ENCODE measurements around the gene MYBPC2.
"Not testable (repeated sequence)": the region's sequence is repeated elsewhere in the genome, so short reads cannot be mapped to it uniquely, and the experiment has no call there.

MYBPC2 gene

GRCh38 chr19:50457300-50457699 lies 24.6 kb downstream of the MYBPC2 start:
- in situ Hi-C loops (cut with HindIII; ENCODE audit: low sequenced_read_pairs): no loop called here

GRCh38 chr19:50458396-50459066 lies 25.8 kb downstream of the MYBPC2 start:
- in situ Hi-C loops (cut with HindIII; ENCODE audit: low sequenced_read_pairs): no loop called here

- in situ Hi-C loops (cut with HindIII; ENCODE audit: low sequenced_read_pairs): no loop called here
Observed at GRCh38 chr19:50459067-50459456, 26.4 kb downstream of the MYBPC2 start.

GRCh38 chr19:50459638-50460037 lies 26.9 kb downstream of the MYBPC2 start:
- in situ Hi-C loops (cut with HindIII; ENCODE audit: low sequenced_read_pairs): no loop called here

GRCh38 chr19:50460161-50460765 lies 27.6 kb downstream of the MYBPC2 start:
- in situ Hi-C loops (cut with HindIII; ENCODE audit: low sequenced_read_pairs): no loop called here

GRCh38 chr19:50461066-50461875 lies 28.6 kb downstream of the MYBPC2 start:
- in situ Hi-C loops (cut with HindIII; ENCODE audit: low sequenced_read_pairs): no loop called here

GRCh38 chr19:50462970-50463369 lies 30.3 kb downstream of the MYBPC2 start:
- in situ Hi-C loops (cut with HindIII; ENCODE audit: low sequenced_read_pairs): no loop called here

- in situ Hi-C loops (cut with HindIII; ENCODE audit: low sequenced_read_pairs): no loop called here
Observed at GRCh38 chr19:50464348-50464747, 31.7 kb downstream of the MYBPC2 start.

- in situ Hi-C loops (cut with HindIII; ENCODE audit: low sequenced_read_pairs): no loop called here
Observed at GRCh38 chr19:50465000-50465399, 32.3 kb downstream of the MYBPC2 start.

GRCh38 chr19:50465986-50466705 lies 33.5 kb downstream of the MYBPC2 start:
- in situ Hi-C loops (cut with HindIII; ENCODE audit: low sequenced_read_pairs): no loop called here

GRCh38 chr19:50466706-50467039 lies 34.0 kb downstream of the MYBPC2 start:
- in situ Hi-C loops (cut with HindIII; ENCODE audit: low sequenced_read_pairs): no loop called here

- in situ Hi-C loops (cut with HindIII; ENCODE audit: low sequenced_read_pairs): no loop called here
Observed at GRCh38 chr19:50467566-50467965, 34.9 kb downstream of the MYBPC2 start.

- in situ Hi-C loops (cut with HindIII; ENCODE audit: low sequenced_read_pairs): no loop called here
Observed at GRCh38 chr19:50468818-50469217, 36.1 kb downstream of the MYBPC2 start.

- in situ Hi-C loops (cut with HindIII; ENCODE audit: low sequenced_read_pairs): not testable (repeated sequence)
Observed at GRCh38 chr19:50473336-50473735, 40.6 kb downstream of the MYBPC2 start.

- in situ Hi-C loops (cut with HindIII; ENCODE audit: low sequenced_read_pairs): no loop called here
Observed at GRCh38 chr19:50475101-50475568, 42.4 kb downstream of the MYBPC2 start.

GRCh38 chr19:50475736-50476223 lies 43.1 kb downstream of the MYBPC2 start:
- in situ Hi-C loops (cut with HindIII; ENCODE audit: low sequenced_read_pairs): no loop called here

- in situ Hi-C loops (cut with HindIII; ENCODE audit: low sequenced_read_pairs): no loop called here
Observed at GRCh38 chr19:50476224-50476906, 43.7 kb downstream of the MYBPC2 start, which contains the start of the genes EMC10 and GARIN5A. EMC10 (plus strand) TSS chr19:50476507; CDS start chr19:50476545, 38 bp downstream. GARIN5A (minus strand) TSS chr19:50476848; CDS start chr19:50476388, 460 bp downstream.

GRCh38 chr19:50476907-50477238 lies 44.2 kb downstream of the MYBPC2 start:
- in situ Hi-C loops (cut with HindIII; ENCODE audit: low sequenced_read_pairs): no loop called here

- in situ Hi-C loops (cut with HindIII; ENCODE audit: low sequenced_read_pairs): no loop called here
Observed at GRCh38 chr19:50477751-50478515, 45.2 kb downstream of the MYBPC2 start.
